GM19035 (cell line): ENCODE measurements around the gene ENO4.

Source experiments
- ATAC-seq: cut with Tn5 transposase; IDR thresholded peaks from one replicate; pipeline ENCODE4 v1.9.1; 2021; ENCODE audit not compliant: unreplicated experiment

The ENO4 gene

GRCh38 chr10:116909307-116909706 is 60.0 kb downstream of the ENO4 start:
- no peak for ATAC-seq

GRCh38 chr10:116910910-116911309 is 61.6 kb downstream of the ENO4 start:
- no peak for ATAC-seq

GRCh38 chr10:116912162-116912561 is 62.9 kb downstream of the ENO4 start:
- no peak for ATAC-seq

GRCh38 chr10:116913695-116914094 is 64.4 kb downstream of the ENO4 start:
- no peak for ATAC-seq

GRCh38 chr10:116915340-116915739 is 66.0 kb downstream of the ENO4 start:
- no peak for ATAC-seq

GRCh38 chr10:116917481-116917880 is 68.2 kb downstream of the ENO4 start:
- ATAC-seq, result no peak

- no peak for ATAC-seq
These were observed 69.3 kb downstream of the ENO4 start for GRCh38 chr10:116918583-116918982.

- ATAC-seq, result no peak
These were observed 69.9 kb downstream of the ENO4 start for GRCh38 chr10:116919164-116919563.

GRCh38 chr10:116919706-116920105 is 70.4 kb downstream of the ENO4 start:
- no peak for ATAC-seq

- ATAC-seq, result no peak
These were observed 75.8 kb downstream of the ENO4 start for GRCh38 chr10:116925056-116925455.

- no peak for ATAC-seq
These were observed 77.1 kb downstream of the ENO4 start for GRCh38 chr10:116926426-116926825.

GRCh38 chr10:116931806-116932205 is 82.5 kb downstream of the ENO4 start:
- ATAC-seq, result no peak
